Measurements from ENCODE around the gene BMP6. TPM values are rescaled to one million over a fixed set of nuclear protein-coding genes. Genes with fewer than 3 reads are reported as not detected.

The BMP6 gene
- total and polyA plus RNA-seq, 7 donors, result 0.64 to 5.3 (median 2.2) TPM; not detected in 2

DNA sequence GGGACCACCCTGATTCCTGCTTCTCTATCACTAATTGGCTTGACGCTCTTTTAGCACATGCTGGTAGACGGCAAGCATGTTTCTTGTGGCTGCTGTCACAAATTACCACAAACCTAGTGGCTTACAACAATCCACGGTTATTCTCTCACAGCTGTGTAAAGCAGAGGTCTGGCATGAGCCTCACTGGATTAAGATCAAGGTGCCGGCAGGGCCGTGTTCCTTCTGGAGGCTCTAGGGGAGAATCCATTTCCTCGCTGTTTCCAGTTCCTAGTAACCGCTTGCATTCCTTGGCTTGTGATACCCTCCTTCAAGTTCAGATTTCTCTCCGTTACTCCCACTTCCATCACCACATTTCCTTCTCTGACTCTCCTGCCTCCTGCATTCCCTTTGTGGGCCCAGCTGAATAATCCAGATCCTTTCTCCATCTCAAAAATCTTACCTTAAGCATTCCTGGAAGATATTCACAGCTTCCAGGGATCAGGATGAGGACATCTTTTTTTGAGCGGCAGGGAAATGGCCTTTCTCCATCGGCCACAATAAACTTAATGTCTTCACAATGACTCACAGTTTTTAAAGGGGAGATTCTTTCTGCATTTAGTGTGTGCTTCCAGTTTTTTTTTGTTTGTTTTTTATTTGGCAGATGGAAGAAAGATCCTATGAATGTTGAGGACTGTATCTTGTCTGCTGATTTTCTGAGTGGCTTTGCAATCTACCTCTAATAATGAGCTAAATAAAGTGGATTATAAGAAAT lies 39.9 kb downstream of the BMP6 start:
- intact Hi-C loops (cut with DNase I), result no loop called here
- H3K4me3 ChIP-seq, result no peak overlapping the region
- TF ChIP-seq EP300 (IDR thresholded peaks at IDR 0.05), result no peak
- TF ChIP-seq, protein P1, sequence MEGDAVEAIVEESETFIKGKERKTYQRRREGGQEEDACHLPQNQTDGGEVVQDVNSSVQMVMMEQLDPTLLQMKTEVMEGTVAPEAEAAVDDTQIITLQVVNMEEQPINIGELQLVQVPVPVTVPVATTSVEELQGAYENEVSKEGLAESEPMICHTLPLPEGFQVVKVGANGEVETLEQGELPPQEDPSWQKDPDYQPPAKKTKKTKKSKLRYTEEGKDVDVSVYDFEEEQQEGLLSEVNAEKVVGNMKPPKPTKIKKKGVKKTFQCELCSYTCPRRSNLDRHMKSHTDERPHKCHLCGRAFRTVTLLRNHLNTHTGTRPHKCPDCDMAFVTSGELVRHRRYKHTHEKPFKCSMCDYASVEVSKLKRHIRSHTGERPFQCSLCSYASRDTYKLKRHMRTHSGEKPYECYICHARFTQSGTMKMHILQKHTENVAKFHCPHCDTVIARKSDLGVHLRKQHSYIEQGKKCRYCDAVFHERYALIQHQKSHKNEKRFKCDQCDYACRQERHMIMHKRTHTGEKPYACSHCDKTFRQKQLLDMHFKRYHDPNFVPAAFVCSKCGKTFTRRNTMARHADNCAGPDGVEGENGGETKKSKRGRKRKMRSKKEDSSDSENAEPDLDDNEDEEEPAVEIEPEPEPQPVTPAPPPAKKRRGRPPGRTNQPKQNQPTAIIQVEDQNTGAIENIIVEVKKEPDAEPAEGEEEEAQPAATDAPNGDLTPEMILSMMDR (IDR thresholded peaks at IDR 0.05), result no peak
- TF ChIP-seq POLR2AphosphoS5 (IDR thresholded peaks at IDR 0.05), result no peak
- TF ChIP-seq POLR2A (IDR thresholded peaks at IDR 0.05), result no peak
- 86 to 91% methylated on average over 10 of the region's 10 CpGs for WGBS, 2 donors
- H3K4me1 ChIP-seq, result no peaks in the 10 kb centered on the region
- no peak for DNase-seq
- no peak overlapping the region for H3K27ac ChIP-seq
- no peaks in the 10 kb centered on the region for H3K36me3 ChIP-seq
- H3K9me3 ChIP-seq, result no peaks in the 10 kb centered on the region
- H3K27me3 ChIP-seq, result no peaks in the 10 kb centered on the region

DNA sequence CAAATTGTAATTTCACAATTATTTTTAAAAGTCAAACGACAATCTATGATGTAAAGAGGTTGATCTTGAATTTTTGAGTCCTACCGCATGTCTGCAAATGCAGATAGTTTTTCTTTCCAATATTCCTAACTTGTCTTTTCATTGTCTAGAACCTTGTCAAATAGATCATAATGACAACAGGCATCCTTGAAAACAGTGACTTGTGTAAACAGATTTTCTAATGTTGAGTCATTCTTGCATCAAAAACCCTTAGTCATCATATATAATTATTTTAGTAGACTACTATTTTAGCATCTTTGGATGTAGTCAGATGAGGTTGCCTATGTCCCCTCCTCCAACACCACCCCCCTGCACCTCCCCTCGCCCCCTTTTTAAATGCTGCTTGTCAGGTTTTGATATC lies 43.8 kb downstream of the BMP6 start:
- no peaks in the 10 kb centered on the region for H3K4me1 ChIP-seq
- H3K9me3 ChIP-seq, result no peaks in the 10 kb centered on the region
- no peaks in the 10 kb centered on the region for H3K27me3 ChIP-seq
- H3K27ac ChIP-seq, result no peak overlapping the region
- no peak overlapping the region for H3K4me3 ChIP-seq
- 53 to 63% methylated on average over 3 of the region's 3 CpGs for WGBS, 2 donors
- DNase-seq, result no peak
- H3K36me3 ChIP-seq, result no peaks in the 10 kb centered on the region
- TF ChIP-seq EP300 (IDR thresholded peaks at IDR 0.05), result no peak
- intact Hi-C loops (cut with DNase I), result no loop called here

DNA sequence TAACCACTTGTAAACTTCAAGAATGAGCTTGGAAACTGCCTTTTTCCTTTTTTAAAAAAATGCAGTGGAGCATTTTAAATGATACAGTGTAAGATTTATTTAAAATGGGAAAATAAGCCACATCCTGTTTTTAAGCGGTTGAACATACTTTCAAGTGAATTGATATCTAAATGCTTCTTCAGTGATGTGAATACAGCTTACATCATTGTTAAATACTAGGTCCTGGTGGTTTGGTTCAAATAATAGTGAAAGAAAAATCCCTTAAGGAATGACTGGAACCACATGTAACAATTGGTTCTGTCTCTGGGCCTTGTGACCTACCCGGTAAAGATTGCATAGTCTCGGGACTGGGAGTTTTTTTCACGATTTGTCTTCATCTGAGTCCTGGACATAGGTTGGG lies 44.2 kb downstream of the BMP6 start:
- Histone ChIP-seq H3K27ac (no peak overlapping the region), H3K36me3 (no peaks in the 10 kb centered on the region), H3K4me1 (no peaks in the 10 kb centered on the region), H3K9me3 (no peaks in the 10 kb centered on the region), H3K4me3 (no peak overlapping the region), H3K27me3 (no peaks in the 10 kb centered on the region)
- intact Hi-C loops (cut with DNase I), result no loop called here
- DNase-seq, result no peak
- TF ChIP-seq POLR2A (IDR thresholded peaks at IDR 0.05), result no peak
- TF ChIP-seq POLR2AphosphoS5 (IDR thresholded peaks at IDR 0.05), result no peak
- WGBS, 2 donors, result 80 to 87% methylated on average over 4 of the region's 4 CpGs

DNA sequence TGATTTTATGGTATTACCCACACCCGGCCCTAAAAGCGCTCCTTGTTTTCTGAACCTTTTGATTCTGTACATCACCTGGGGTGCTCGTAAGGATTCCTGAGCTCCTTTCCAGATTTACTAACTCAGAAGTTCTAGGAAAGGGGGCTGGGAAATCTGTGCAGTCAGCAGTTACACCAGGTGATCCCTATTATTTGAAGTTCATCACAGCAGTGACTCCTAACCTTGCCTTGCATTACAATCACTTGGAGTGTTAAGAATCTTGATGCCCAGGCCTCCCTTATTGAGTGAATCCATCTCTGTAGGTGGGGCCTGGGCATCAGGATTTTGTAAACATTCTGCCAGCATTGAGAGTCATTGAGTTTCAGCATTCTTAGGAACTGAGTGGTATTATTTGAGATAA lies 44.7 kb downstream of the BMP6 start:
- intact Hi-C loops (cut with DNase I), result no loop called here
- DNase-seq, result no peak
- WGBS, 2 donors, result 82 to 89% methylated on average over 3 of the region's 3 CpGs

DNA sequence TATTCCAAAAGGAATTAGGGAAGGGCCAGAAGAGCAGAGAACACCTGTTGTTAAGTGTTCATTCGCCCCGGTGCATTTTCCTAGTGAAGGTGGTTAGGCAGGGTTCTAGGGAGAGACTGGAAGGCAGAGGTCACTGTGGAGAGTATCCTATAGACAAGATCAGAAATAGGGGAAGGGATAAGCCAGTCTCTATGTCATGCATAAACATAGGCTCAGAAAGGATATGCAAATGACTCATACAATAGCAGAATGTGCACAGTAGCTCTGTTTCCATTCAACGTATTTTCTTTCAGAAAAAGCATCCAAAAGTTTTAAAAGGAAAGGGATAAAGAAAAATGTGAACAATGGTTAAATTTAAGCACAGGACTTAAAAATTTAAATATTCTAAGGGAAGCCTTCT lies 47.4 kb downstream of the BMP6 start:
- Histone ChIP-seq H3K27me3 (no peaks in the 10 kb centered on the region), H3K9me3 (no peaks in the 10 kb centered on the region), H3K36me3 (no peaks in the 10 kb centered on the region), H3K4me3 (no peak overlapping the region), H3K27ac (no peak overlapping the region), H3K4me1 (no peaks in the 10 kb centered on the region)
- DNase-seq, result no peak
- TF ChIP-seq POLR2A (IDR thresholded peaks at IDR 0.05) (no peak), EP300 (IDR thresholded peaks at IDR 0.05) (no peak), POLR2AphosphoS5 (IDR thresholded peaks at IDR 0.05) (no peak)
- TF ChIP-seq, protein P1 (IDR thresholded peaks at IDR 0.05), result no peak
- WGBS, 2 donors, result 83 to 86% methylated on average over 3 of the region's 3 CpGs
- intact Hi-C loops (cut with DNase I), result no loop called here

More for the DNA sequence above, 44.7 kb downstream of the BMP6 start:
- Histone ChIP-seq H3K4me3 (no peak overlapping the region), H3K27me3 (no peaks in the 10 kb centered on the region), H3K27ac (no peak overlapping the region), H3K9me3 (no peaks in the 10 kb centered on the region), H3K36me3 (no peaks in the 10 kb centered on the region), H3K4me1 (no peaks in the 10 kb centered on the region)
- TF ChIP-seq POLR2AphosphoS5 (IDR thresholded peaks at IDR 0.05), result no peak
- TF ChIP-seq EP300 (IDR thresholded peaks at IDR 0.05), result no peak
- no peak for TF ChIP-seq POLR2A (IDR thresholded peaks at IDR 0.05)
- TF ChIP-seq, protein P1 (IDR thresholded peaks at IDR 0.05), result no peak

DNA sequence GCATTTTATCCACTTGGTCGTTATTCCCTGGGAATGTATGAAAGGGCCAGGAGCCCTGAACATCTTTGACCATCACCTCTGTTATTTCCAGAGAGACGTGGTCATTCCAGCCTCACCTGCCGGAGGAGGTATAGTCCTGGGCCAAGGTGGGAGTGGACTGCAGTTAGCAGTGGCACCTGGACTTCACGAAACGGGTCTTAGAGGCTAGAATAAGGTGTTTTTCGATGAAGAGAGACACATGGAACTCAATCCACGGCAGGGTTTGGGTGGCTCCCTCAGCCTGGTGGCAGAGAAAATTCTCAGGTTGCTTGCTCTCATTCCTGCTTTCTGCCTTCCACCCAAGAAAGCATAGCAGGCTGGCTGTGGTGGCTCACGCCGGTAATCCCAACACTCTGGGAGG lies 48.0 kb downstream of the BMP6 start:
- no peaks in the 10 kb centered on the region for H3K9me3 ChIP-seq
- no peak overlapping the region for H3K4me3 ChIP-seq
- H3K4me1 ChIP-seq, result no peaks in the 10 kb centered on the region
- no peak overlapping the region for H3K27ac ChIP-seq
- TF ChIP-seq, protein P1 (IDR thresholded peaks at IDR 0.05), result no peak
- TF ChIP-seq POLR2A (IDR thresholded peaks at IDR 0.05) (no peak), POLR2AphosphoS5 (IDR thresholded peaks at IDR 0.05) (no peak), EP300 (IDR thresholded peaks at IDR 0.05) (no peak)
- H3K27me3 ChIP-seq, result no peaks in the 10 kb centered on the region
- WGBS, 2 donors, result 83 to 88% methylated on average over 9 of the region's 9 CpGs
- no peaks in the 10 kb centered on the region for H3K36me3 ChIP-seq
- intact Hi-C loops (cut with DNase I), result no loop called here
- DNase-seq, result no peak

Data from sigmoid colon (tissue), 7 donors.